Peyer's patch (tissue), 4 donors: Measurements from ENCODE around the gene ARHGEF16. TPM values are rescaled to one million over a fixed set of nuclear protein-coding genes. Genes with fewer than 3 reads are reported as not detected.

ENCODE experiments used
- DNase-seq, 3 donors: peaks; one replicate each; pipeline ENCODE4 v3.0.0-alpha.2; 2017 to 2019
- H3K27ac ChIP-seq, 4 donors: fragments of 200-600 bp; sonication (generic); one replicate each; pipeline ENCODE4 v1.5.1; 2016 to 2019
- H3K27me3 ChIP-seq, 2 donors: fragments of 200-600 bp; sonication (generic); one replicate each; pipeline ENCODE4 v1.5.1; 2019
- H3K36me3 ChIP-seq, 3 donors: fragments of 200-600 bp; sonication (generic); one replicate each; pipeline ENCODE4 v1.5.1; 2016 to 2019
- H3K4me1 ChIP-seq, 4 donors: fragments of 200-600 bp; sonication (generic); one replicate each; pipeline ENCODE4 v1.5.1; 2016 to 2019
- H3K4me3 ChIP-seq, 4 donors: fragments of 200-600 bp; sonication (generic); 1 replicate in 3 of 4; 2 replicates in 1 of 4; pipeline ENCODE4 v1.5.1; 2016 to 2019; ENCODE audit warnings: mild to moderate bottlenecking in 1 of 4
- H3K9me3 ChIP-seq, 4 donors: fragments of 200-600 bp; sonication (generic); one replicate each; pipeline ENCODE4 v1.5.1; 2016 to 2019; ENCODE audit warnings: mild to moderate bottlenecking in 1 of 4
- POLR2A ChIP-seq, 2 donors: fragments of 450-650 bp; IDR thresholded peaks; one replicate each; pipeline ENCODE4 v1.5.1; 2017; ENCODE audit warnings: antibody characterized with exemption in 2 of 2, mild to moderate bottlenecking in 2 of 2, moderate library complexity in 2 of 2
- total RNA-seq, 4 donors: library from RNA; depleted of rRNA; stranded (reverse); fragments of >200 nt; gene quantifications; one replicate each; pipeline ENCODE4 v1.1.0, GENCODE V29; 2016
- TF ChIP-seq, protein P1 (sequence below), 6 experiments: fragments of 450-650 bp in 4 of 6; fragments of 200-600 bp in 2 of 6; sonication (generic) in 1 of 6; IDR thresholded peaks; one replicate each; pipeline ENCODE4 v1.5.1; 2017 to 2019; ENCODE audit warnings: antibody characterized with exemption in 6 of 6, mild to moderate bottlenecking in 3 of 6, moderate library complexity in 1 of 6

Gene ARHGEF16
- total RNA-seq, 4 donors from 2014 or later, result 43.7 to 225 (median 182) TPM

DNA sequence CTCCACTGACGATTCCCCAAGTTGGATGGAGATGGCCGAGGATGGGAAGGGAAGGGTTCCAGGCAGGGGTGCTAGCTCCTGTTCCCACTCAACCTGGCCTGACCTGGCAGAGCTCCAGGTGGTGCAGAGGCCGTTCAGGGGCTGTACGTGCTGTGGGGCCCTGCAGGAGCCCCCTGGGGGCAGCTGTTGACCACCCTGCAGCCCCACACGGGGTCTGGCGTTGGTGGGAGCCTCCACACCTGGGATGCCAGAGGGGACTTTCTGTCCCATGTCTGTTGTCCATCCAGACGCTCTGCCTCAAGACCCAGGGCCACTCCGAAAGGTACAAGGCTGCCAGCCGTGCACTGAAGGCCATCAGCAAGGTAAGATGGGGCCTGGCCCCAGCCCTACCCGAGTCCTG is 20.0 kb downstream of the ARHGEF16 start:
- Histone ChIP-seq H3K27ac (no peak overlapping the region), H3K4me3 (no peak overlapping the region), H3K9me3 (no peaks in the 10 kb centered on the region), H3K4me1 (peaks cover 0 to 14% (median 0%) of the 10 kb centered on the region in 4 donors), H3K36me3 (peaks cover 0 to 37% (median 0%) of the 10 kb centered on the region in 3 donors), H3K27me3 (no peaks in the 10 kb centered on the region)
- DNase-seq, result no peak
- TF ChIP-seq, protein P1, sequence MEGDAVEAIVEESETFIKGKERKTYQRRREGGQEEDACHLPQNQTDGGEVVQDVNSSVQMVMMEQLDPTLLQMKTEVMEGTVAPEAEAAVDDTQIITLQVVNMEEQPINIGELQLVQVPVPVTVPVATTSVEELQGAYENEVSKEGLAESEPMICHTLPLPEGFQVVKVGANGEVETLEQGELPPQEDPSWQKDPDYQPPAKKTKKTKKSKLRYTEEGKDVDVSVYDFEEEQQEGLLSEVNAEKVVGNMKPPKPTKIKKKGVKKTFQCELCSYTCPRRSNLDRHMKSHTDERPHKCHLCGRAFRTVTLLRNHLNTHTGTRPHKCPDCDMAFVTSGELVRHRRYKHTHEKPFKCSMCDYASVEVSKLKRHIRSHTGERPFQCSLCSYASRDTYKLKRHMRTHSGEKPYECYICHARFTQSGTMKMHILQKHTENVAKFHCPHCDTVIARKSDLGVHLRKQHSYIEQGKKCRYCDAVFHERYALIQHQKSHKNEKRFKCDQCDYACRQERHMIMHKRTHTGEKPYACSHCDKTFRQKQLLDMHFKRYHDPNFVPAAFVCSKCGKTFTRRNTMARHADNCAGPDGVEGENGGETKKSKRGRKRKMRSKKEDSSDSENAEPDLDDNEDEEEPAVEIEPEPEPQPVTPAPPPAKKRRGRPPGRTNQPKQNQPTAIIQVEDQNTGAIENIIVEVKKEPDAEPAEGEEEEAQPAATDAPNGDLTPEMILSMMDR (IDR thresholded peaks at IDR 0.05), result no peak
- TF ChIP-seq POLR2A (IDR thresholded peaks at IDR 0.05), result no peak

DNA sequence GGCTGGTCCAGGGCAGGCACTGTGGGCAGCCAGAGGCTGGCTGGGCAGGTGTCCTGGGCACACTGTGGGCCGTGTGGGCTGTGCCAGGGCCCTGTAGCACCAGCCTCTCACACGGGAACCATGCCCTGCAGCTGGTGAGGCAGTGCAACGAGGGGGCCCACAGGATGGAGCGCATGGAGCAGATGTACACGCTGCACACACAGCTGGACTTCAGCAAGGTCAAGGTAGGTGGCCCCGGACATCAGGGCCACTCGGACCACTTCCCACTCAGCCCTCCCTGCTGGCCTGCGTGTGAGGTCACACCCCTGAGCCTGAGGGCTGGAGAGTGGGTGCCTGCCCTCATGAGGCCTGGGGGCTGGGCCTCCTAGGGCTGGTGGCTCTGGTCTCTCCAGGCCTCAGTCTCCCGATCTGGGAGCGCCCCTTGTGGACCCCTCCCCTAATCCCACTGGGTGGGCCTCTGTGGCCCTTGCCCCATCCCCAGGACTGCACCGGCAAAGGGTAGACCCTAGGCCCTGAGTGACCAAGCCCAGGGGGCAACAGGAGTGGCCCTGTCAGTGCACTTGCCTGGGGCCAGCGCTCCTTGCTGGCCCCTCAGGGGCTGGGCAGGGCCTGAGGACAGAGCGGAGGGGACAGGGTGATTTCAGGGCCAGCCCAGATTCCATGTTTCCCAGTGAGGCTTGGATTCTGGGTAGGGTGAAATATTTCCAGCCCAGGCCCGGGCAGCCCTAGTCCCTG is 21.5 kb downstream of the ARHGEF16 start:
- no peak overlapping the region for H3K4me3 ChIP-seq
- no peak overlapping the region for H3K27ac ChIP-seq
- H3K9me3 ChIP-seq, result no peaks in the 10 kb centered on the region
- no peaks in the 10 kb centered on the region for H3K27me3 ChIP-seq
- peaks cover 0 to 29% (median 3%) of the 10 kb centered on the region in 4 donors for H3K4me1 ChIP-seq
- peaks cover 0 to 31% (median 0%) of the 10 kb centered on the region in 3 donors for H3K36me3 ChIP-seq
- no peak for DNase-seq
- TF ChIP-seq POLR2A (IDR thresholded peaks at IDR 0.05), result no peak
- TF ChIP-seq, protein P1 (IDR thresholded peaks at IDR 0.05), result no peak

DNA sequence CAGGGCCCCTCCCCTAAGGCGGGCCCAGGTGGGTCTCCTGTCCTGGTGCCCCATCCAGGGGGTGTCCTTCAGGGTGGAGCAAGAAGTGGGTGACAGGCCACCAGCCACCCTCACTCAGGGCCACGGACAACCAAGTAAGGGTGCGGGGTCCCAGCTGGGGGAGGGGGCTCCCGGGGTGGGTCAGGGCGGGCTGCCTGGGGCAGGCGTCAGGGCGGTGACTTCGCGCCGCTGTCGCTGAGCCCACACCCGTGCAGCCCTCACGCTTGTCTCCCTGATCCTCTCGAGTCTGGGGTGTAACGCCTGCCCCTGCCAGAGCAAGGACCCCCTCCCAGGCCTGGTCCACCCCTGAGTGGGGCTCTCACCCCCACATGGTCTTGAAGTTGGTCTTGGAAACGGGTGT is 22.2 kb downstream of the ARHGEF16 start:
- H3K27me3 ChIP-seq, result no peaks in the 10 kb centered on the region
- H3K4me1 ChIP-seq, result peaks cover 0 to 29% (median 5%) of the 10 kb centered on the region in 4 donors
- no peak overlapping the region for H3K27ac ChIP-seq
- DNase-seq, result no peak
- no peak overlapping the region for H3K4me3 ChIP-seq
- TF ChIP-seq, protein P1 (IDR thresholded peaks at IDR 0.05), result no peak
- TF ChIP-seq POLR2A (IDR thresholded peaks at IDR 0.05), result no peak
- peaks cover 0 to 31% (median 0%) of the 10 kb centered on the region in 3 donors for H3K36me3 ChIP-seq
- no peaks in the 10 kb centered on the region for H3K9me3 ChIP-seq

DNA sequence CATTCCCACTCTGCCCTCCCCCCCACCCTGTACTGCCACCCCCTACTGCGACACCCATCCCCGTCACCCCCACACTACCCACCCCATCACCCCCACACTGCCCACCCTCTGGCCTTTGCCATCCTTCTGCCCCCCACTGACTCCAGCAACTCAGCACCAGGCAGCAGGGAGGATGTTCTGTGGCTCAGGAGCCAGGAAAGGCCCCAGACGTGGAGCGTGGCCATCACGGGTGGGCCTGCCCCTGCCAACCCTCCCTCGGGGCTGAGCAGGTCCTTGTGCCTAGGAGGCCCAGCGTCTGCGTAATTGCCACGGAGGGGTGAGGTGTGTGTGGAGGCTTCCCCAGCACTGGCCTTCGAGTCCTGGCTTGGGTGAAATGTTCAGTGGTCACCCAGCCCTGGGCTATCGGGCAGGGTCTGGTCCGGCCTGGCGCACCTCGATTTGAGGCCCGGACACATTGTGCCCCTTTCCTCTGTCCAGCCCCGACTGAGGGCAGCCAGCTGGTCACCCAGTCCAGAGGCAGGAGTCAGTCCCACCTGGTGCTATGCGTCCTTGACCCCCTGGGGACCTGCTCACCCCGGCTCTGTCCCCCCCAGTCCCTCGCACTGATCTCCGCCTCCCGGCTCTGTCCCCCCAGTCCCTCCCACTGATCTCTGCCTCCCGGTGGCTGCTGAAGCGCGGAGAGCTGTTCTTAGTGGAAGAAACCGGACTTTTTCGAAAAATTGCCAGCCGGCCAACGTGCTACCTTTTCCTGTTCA is 23.0 kb downstream of the ARHGEF16 start:
- Histone ChIP-seq H3K27ac (no peak overlapping the region), H3K4me3 (no peak overlapping the region), H3K4me1 (peaks cover 0 to 30% (median 5%) of the 10 kb centered on the region in 4 donors), H3K27me3 (no peaks in the 10 kb centered on the region), H3K9me3 (no peaks in the 10 kb centered on the region), H3K36me3 (peaks cover 0 to 26% (median 0%) of the 10 kb centered on the region in 3 donors)
- no peak for TF ChIP-seq POLR2A (IDR thresholded peaks at IDR 0.05)
- TF ChIP-seq, protein P1 (IDR thresholded peaks at IDR 0.05), result no peak
- DNase-seq, result no peak

DNA sequence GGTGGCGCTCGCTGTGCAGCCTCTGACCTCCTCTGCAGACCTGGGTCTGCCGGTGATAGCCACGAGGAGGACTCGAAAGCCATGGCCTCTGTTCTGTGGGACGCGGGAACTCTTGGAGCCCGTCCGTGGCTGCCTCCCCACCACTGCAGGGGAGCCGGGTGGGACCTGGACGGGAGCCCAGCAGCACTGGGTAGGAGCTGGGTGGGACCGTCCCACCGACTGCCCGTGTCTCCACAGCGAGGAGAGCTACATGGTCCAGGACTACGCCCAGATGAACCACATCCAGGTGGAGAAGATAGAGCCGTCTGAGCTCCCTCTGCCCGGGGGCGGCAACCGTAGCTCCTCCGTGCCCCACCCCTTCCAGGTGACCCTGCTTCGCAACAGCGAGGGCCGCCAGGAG is 23.7 kb downstream of the ARHGEF16 start:
- Histone ChIP-seq H3K9me3 (no peaks in the 10 kb centered on the region), H3K27me3 (no peaks in the 10 kb centered on the region), H3K4me1 (peaks cover 0 to 38% (median 5%) of the 10 kb centered on the region in 4 donors), H3K36me3 (peaks cover 0 to 23% (median 0%) of the 10 kb centered on the region in 3 donors), H3K27ac (no peak overlapping the region), H3K4me3 (no peak overlapping the region)
- no peak for DNase-seq
- TF ChIP-seq, protein P1 (IDR thresholded peaks at IDR 0.05), result no peak
- TF ChIP-seq POLR2A (IDR thresholded peaks at IDR 0.05), result no peak
